Breast epithelium (tissue), 4 donors: Measurements from ENCODE around the gene ARHGEF5. TPM values are rescaled to one million over a fixed set of nuclear protein-coding genes. Genes with fewer than 3 reads are reported as not detected.
"Not testable (repeated sequence)": the region's sequence is repeated elsewhere in the genome, so short reads cannot be mapped to it uniquely, and the experiment has no call there.

Source experiments
- DNase-seq, 2 donors: peaks; one replicate each; pipeline ENCODE4 v3.0.0-alpha.2; 2019; ENCODE audit warnings: low spot score in 2 of 2
- H3K27ac ChIP-seq, 2 donors: fragments of 200-600 bp; sonication (generic) in 1 of 2; one replicate each; pipeline ENCODE4 v1.5.1; 2016 to 2019; ENCODE audit warnings: mild to moderate bottlenecking in 1 of 2
- H3K27me3 ChIP-seq, 2 donors: fragments of 200-600 bp; sonication (generic) in 1 of 2; one replicate each; pipeline versions ENCODE4 v1.5.1 to v1.6.0; 2017 to 2019; ENCODE audit warnings: control low read depth in 1 of 2, mild to moderate bottlenecking in 1 of 2
- H3K36me3 ChIP-seq: fragments of 200-600 bp; one replicate; pipeline ENCODE4 v1.5.1; 2019
- H3K4me1 ChIP-seq, 2 donors: fragments of 200-600 bp; sonication (generic); one replicate each; pipeline ENCODE4 v1.5.1; 2016 to 2019; ENCODE audit warnings: control low read depth in 1 of 2
- H3K4me3 ChIP-seq, 3 donors: fragments of 200-600 bp; sonication (generic); 1 replicate in 2 of 3; 2 replicates in 1 of 3; pipeline ENCODE4 v1.5.1; 2016 to 2019; ENCODE audit warnings: mild to moderate bottlenecking in 3 of 3, moderate library complexity in 2 of 3
- H3K9me3 ChIP-seq, 2 donors: fragments of 200-600 bp; sonication (generic) in 1 of 2; one replicate each; pipeline ENCODE4 v1.5.1; 2016 to 2019; ENCODE audit warnings: control low read depth in 1 of 2
- intact Hi-C: fragments of 100-400 bp; cut with DNase I; formaldehyde crosslinking; loops from one replicate; pipeline ENCODE4 v1.15.1; 2023; ENCODE audit warnings: low total_unique reads
- total RNA-seq, 3 donors: library from RNA; depleted of rRNA; stranded (reverse); fragments of >200 nt; gene quantifications; one replicate each; pipeline ENCODE4 v1.1.0, GENCODE V29; 2016

The ARHGEF5 gene
- total RNA-seq: 10 to 100 TPM in 2 of 3 donors, 1 to 10 TPM in 1; 5.9 to 71.7 (median 31.8) TPM

GRCh38 chr7:144355176-144355822 lies at the start of gene ARHGEF5:
ARHGEF5 (plus strand) TSS chr7:144355402; CDS start chr7:144362670, 7,268 bp downstream.
- intact Hi-C loops, DNase-seq, H3K36me3 ChIP-seq, H3K27me3 ChIP-seq, H3K9me3 ChIP-seq, H3K4me1 ChIP-seq: not testable (repeated sequence)
- H3K27ac ChIP-seq: peak within 1 kb of the TSS in 1 of 2 donors; percentile 62
- H3K4me3 ChIP-seq: peak within 1 kb of the TSS; percentile 15 to 57 (median 36)

DNA sequence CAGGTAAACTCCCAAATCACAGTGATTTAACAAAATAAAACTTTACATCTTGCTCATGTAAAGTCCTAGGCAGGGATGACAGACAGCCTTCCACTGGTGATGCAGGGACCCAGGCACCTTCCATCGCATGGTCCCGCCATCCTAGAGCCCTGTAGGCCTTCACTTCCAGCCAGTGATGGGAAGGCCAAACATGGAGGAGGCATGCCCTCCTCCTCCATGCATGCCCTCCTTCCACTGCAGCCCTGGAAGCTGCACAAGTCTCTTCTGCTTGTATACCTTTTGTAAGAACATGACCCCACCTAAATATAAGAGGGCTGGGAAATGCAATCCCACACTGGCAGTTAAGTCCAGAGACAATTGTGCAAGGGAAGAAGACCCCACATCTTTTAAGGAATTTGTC lies 45.5 kb upstream of the ARHGEF5 start:
- H3K4me1 ChIP-seq, H3K9me3 ChIP-seq, H3K27me3 ChIP-seq, H3K4me3 ChIP-seq, H3K36me3 ChIP-seq, intact Hi-C loops, DNase-seq, H3K27ac ChIP-seq: not testable (repeated sequence)

DNA sequence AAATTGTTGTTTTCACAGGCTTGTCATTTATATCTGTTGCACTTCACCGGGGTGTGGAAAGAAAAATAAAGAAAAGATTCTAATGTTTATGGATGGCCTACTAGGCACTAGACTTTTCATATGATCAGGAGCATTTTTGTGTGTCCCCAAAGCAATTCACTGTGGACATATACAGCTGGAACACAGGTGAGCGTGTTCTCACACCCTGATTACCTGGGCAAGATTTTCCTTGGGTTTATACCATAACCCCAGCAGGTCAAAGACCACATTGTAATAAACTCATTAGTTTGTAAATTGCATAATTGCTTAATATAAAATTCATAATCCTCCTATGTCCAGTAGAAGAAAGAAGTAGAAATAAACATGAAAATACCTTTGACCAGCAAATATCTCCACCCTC lies 44.0 kb upstream of the ARHGEF5 start:
- H3K27ac ChIP-seq, H3K36me3 ChIP-seq, H3K4me1 ChIP-seq, H3K4me3 ChIP-seq, H3K27me3 ChIP-seq, DNase-seq, intact Hi-C loops, H3K9me3 ChIP-seq: not testable (repeated sequence)

DNA sequence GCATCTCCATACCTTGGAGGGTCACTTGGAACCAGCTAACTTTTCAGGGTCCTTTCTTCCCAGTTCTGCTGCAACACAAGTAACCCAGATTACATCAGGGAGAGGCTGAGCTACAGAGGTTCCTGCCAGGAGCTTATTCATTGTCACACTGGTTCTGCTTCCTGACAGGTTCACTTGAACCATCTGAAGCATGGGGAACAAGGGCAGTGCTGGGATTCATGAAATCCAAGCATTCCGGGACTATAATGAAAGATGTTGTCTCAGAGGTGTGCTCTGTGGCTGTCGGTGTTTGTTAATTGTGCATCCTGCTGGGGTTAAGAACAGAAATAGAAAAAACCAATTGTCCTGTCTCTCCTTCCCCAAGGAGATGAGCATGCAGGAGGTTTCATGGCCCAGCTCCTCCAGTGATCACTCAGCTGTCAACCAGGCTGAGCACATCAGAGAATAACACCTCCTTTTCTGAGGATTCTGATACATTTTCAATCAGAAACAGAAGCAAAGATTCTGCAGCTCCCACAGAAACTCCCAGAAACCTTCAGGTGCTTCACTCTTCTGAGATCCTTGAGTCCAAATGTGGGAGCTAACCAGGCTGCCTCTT lies 43.2 kb upstream of the ARHGEF5 start, which contains the start of gene OR2A1:
Gene OR2A1, plus strand, starts transcription at position 548 of the 598 bp plus-strand sequence. CDS start 5,706 bp downstream, outside the sequence.
- H3K27ac ChIP-seq, H3K36me3 ChIP-seq, DNase-seq, H3K9me3 ChIP-seq, H3K4me3 ChIP-seq, intact Hi-C loops, H3K27me3 ChIP-seq, H3K4me1 ChIP-seq: not testable (repeated sequence)

GRCh38 chr7:144317537-144317936 lies 37.7 kb upstream of the ARHGEF5 start:
- H3K27me3 ChIP-seq, H3K36me3 ChIP-seq, H3K4me1 ChIP-seq, H3K9me3 ChIP-seq, intact Hi-C loops, DNase-seq, H3K4me3 ChIP-seq, H3K27ac ChIP-seq: not testable (repeated sequence)

GRCh38 chr7:144319547-144319946 lies 35.7 kb upstream of the ARHGEF5 start:
- H3K4me3 ChIP-seq, H3K36me3 ChIP-seq, H3K4me1 ChIP-seq, intact Hi-C loops, H3K9me3 ChIP-seq, DNase-seq, H3K27ac ChIP-seq, H3K27me3 ChIP-seq: not testable (repeated sequence)

DNA sequence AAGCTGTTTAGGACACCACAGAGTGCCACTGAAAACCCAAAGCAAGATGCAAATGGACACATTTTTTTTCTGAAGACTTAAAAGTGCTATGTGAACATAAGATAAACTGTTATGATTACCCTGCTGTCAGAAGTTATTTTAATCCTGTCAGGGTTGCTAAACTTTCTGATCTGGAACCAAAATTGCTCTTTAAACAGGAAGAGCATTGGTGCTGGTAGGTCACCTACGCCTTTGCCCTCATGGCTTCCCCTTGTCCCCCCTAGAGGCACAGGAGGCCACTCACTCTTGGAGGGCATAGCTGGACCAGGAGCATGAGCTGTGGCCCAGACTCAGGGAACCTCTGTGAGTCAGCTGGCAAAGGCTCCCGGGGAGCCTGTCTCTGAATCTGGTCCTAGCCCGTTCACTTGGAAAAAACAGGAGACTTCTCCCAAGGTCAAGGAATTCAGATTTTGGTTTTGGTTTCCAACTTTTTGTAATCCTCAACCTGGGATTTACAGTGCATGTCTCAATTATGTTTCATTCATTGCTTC lies 33.5 kb upstream of the ARHGEF5 start:
- H3K9me3 ChIP-seq, H3K27ac ChIP-seq, H3K4me1 ChIP-seq, intact Hi-C loops, DNase-seq, H3K4me3 ChIP-seq, H3K36me3 ChIP-seq, H3K27me3 ChIP-seq: not testable (repeated sequence)

GRCh38 chr7:144323359-144323758 lies 31.8 kb upstream of the ARHGEF5 start:
- H3K36me3 ChIP-seq, H3K9me3 ChIP-seq, H3K27ac ChIP-seq, H3K27me3 ChIP-seq, H3K4me3 ChIP-seq, H3K4me1 ChIP-seq, intact Hi-C loops: not testable (repeated sequence)
- DNase-seq: peak in 1 of 2 donors; percentile 50

DNA sequence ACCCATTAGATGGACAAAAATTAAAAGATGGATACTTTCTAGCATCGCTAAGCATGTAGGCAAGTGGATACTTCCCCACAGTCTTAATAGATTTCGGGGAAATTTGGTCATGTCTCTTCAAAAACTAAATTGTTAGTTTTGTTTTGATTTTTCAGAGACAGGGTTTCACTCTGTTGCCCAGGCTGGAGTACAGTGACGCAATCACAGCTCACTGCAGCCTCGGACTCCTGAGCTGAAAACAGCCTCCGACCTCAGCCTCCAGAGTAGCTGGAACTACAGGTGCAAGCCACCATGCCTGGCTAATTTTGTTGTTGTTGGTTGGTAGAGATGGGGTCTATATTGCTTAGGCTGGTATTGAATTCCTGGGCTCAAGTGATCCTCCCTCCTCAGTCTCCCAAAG lies 29.3 kb upstream of the ARHGEF5 start:
- DNase-seq, H3K4me1 ChIP-seq, H3K27me3 ChIP-seq, H3K27ac ChIP-seq, H3K4me3 ChIP-seq, H3K36me3 ChIP-seq, intact Hi-C loops, H3K9me3 ChIP-seq: not testable (repeated sequence)

DNA sequence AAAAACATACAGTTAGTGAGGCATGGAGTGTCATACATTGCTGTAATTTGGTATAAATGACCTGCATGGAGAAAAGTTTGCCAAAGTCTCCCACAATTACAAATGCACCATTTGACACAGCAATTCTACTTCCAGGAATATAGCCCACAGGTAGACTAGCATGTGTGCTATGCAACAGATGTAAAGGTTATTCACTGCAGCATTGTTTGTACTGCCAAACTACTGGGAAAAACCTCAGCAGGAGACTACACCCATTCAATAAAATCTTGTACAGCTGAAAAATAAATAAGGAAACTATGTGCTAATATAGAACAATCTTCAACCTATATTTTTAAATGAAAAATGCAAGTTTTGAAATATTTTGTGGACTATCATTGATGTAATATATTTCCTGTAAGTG lies 25.2 kb upstream of the ARHGEF5 start:
- H3K27me3 ChIP-seq, H3K27ac ChIP-seq, DNase-seq, H3K36me3 ChIP-seq, intact Hi-C loops, H3K4me1 ChIP-seq, H3K4me3 ChIP-seq, H3K9me3 ChIP-seq: not testable (repeated sequence)

DNA sequence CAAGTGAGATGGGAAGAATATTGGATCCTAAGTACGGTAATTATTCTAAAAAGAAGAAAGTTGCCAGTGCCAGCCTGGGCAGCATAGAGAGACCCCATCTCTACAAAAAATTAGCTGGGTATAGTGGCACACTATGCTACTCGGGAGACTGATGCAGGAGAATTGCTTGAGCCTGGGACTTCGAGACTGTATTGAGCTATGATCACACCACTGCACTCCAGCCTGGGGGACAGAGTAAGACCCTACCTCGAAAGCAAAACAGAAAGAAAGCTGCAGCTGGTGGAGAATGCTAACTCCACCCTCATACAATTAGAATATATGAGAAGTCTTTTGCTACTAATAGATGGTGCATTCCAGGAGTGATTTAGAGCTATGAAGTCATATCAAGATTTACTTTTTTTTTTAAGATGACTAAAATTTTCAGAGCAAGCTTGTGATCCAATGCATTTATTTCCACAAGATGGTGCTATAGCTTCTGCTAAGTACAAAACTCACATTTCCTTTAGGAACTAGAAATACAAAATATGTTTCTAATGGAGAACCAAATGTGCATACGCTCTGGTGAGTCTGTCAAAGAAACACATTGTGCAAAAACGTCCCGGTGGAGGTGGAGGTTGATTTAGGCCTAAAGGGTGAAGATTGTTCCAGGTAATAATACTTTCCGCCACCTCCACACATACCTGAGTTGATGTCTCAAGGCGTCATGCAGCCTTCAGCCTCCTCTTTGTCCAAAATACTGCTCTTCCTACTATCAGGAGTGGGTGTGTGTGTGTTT lies 23.8 kb upstream of the ARHGEF5 start:
- H3K36me3 ChIP-seq, H3K9me3 ChIP-seq, DNase-seq, H3K4me1 ChIP-seq, intact Hi-C loops, H3K4me3 ChIP-seq, H3K27me3 ChIP-seq: not testable (repeated sequence)
- H3K27ac ChIP-seq: peak overlapping the region in 1 of 2 donors; percentile 56

DNA sequence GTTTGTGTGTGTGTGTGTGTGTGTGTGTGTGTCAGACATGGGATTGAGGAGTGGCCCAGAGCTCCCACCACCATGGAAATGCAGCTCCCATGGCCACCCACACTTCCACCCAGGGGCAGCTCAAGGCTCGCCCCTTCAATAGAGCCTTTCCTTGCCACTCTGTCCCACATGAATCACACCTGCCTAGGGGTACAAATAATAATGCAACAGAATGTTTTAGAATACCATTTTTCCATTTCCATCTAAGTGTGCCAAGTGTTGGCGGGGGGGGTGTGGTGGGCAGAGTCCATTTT lies 23.3 kb upstream of the ARHGEF5 start:
- H3K9me3 ChIP-seq, H3K4me1 ChIP-seq, intact Hi-C loops, H3K27me3 ChIP-seq, H3K36me3 ChIP-seq, H3K4me3 ChIP-seq: not testable (repeated sequence)
- peak overlapping the region in 1 of 2 donors; percentile 56 for H3K27ac ChIP-seq
- DNase-seq: peak in 1 of 2 donors; percentile 68

GRCh38 chr7:144348625-144349024 lies 6.6 kb upstream of the ARHGEF5 start:
- H3K4me3 ChIP-seq, H3K4me1 ChIP-seq, H3K27ac ChIP-seq, intact Hi-C loops, H3K27me3 ChIP-seq, H3K9me3 ChIP-seq, H3K36me3 ChIP-seq, DNase-seq: not testable (repeated sequence)
